H9 (cell line): Measurements from ENCODE around the gene TSC1. TPM values are rescaled to one million over a fixed set of nuclear protein-coding genes. Genes with fewer than 3 reads are reported as not detected.

Experiments
- DNase-seq: peaks from one replicate; pipeline ENCODE4 v3.0.0-alpha.2; 2017
- H2AFZ ChIP-seq: one replicate; pipeline ENCODE4 v1.6.1; 2013; ENCODE audit warnings: mild to moderate bottlenecking, low read length, control low read depth, moderate library complexity
- H2AK5ac ChIP-seq: 2 replicates; pipeline ENCODE4 v1.6.1; 2013; ENCODE audit warnings: low read length, control low read depth, mixed read lengths; ENCODE audit not compliant: insufficient read length
- H2BK120ac ChIP-seq: one replicate; pipeline ENCODE4 v1.6.1; 2013; ENCODE audit warnings: low read depth, mild to moderate bottlenecking, low read length, control low read depth, inconsistent platforms; ENCODE audit not compliant: poor library complexity, severe bottlenecking
- H2BK12ac ChIP-seq: 2 replicates; pipeline ENCODE4 v1.6.1; 2013; ENCODE audit warnings: low read length, control low read depth, mixed read lengths, low read depth; ENCODE audit not compliant: insufficient read length
- H2BK15ac ChIP-seq: 2 replicates; pipeline ENCODE4 v1.6.1; 2013; ENCODE audit warnings: low read depth, low read length, control low read depth
- H2BK20ac ChIP-seq: one replicate; pipeline ENCODE4 v1.6.1; 2013; ENCODE audit warnings: low read depth, mild to moderate bottlenecking, low read length, control low read depth, inconsistent platforms; ENCODE audit not compliant: poor library complexity, severe bottlenecking
- H2BK5ac ChIP-seq: 2 replicates; pipeline ENCODE4 v1.6.1; 2013; ENCODE audit warnings: low read length, control low read depth, mixed read lengths; ENCODE audit not compliant: insufficient read length
- H3K14ac ChIP-seq: 2 replicates; pipeline ENCODE4 v1.6.1; 2013; ENCODE audit warnings: low read length, control low read depth; ENCODE audit not compliant: insufficient read depth
- H3K18ac ChIP-seq: 2 replicates; pipeline ENCODE4 v1.6.1; 2013; ENCODE audit warnings: low read depth, mild to moderate bottlenecking, mixed read lengths, low read length, control low read depth; ENCODE audit not compliant: insufficient read length
- H3K23ac ChIP-seq: 2 replicates; pipeline ENCODE4 v1.6.1; 2013; ENCODE audit warnings: low read length, control low read depth, mixed read lengths, low read depth; ENCODE audit not compliant: insufficient read length
- H3K23me2 ChIP-seq: 2 replicates; pipeline ENCODE4 v1.6.1; 2013; ENCODE audit warnings: low read depth, mild to moderate bottlenecking, mixed read lengths, low read length, control low read depth; ENCODE audit not compliant: insufficient read length, poor library complexity, severe bottlenecking
- H3K27ac ChIP-seq: 2 replicates; pipeline ENCODE4 v1.5.1; 2013; ENCODE audit warnings: low read length, control low read depth, mixed read lengths, low read depth; ENCODE audit not compliant: insufficient read length
- H3K27me3 ChIP-seq: 2 replicates; pipeline ENCODE4 v1.6.1; 2013; ENCODE audit warnings: low read length, control low read depth, inconsistent platforms; ENCODE audit not compliant: insufficient read depth
- H3K4ac ChIP-seq: 2 replicates; pipeline ENCODE4 v1.6.1; 2013; ENCODE audit warnings: low read depth, mild to moderate bottlenecking, control low read depth, inconsistent platforms, low read length, moderate library complexity
- H3K4me1 ChIP-seq: 2 replicates; pipeline ENCODE4 v1.6.1; 2013; ENCODE audit warnings: low read length, control low read depth, inconsistent platforms; ENCODE audit not compliant: insufficient read depth
- H3K4me2 ChIP-seq: 2 replicates; pipeline ENCODE4 v1.6.1; 2013; ENCODE audit warnings: low read length, control low read depth, mixed read lengths; ENCODE audit not compliant: insufficient read length, insufficient read depth
- H3K56ac ChIP-seq: 2 replicates; pipeline ENCODE4 v1.6.1; 2013; ENCODE audit warnings: low read depth, mild to moderate bottlenecking, mixed read lengths, low read length, control low read depth; ENCODE audit not compliant: insufficient read length
- H3K79me1 ChIP-seq: 2 replicates; pipeline ENCODE4 v1.6.1; 2013; ENCODE audit warnings: low read depth, mild to moderate bottlenecking, moderate library complexity, low read length, control low read depth, inconsistent platforms; ENCODE audit not compliant: insufficient read depth, poor library complexity, severe bottlenecking
- H3K79me2 ChIP-seq: 2 replicates; pipeline ENCODE4 v1.6.1; 2013; ENCODE audit warnings: low read length, control low read depth, inconsistent platforms; ENCODE audit not compliant: insufficient read depth
- H3K9ac ChIP-seq: 2 replicates; pipeline ENCODE4 v1.6.1; 2013; ENCODE audit warnings: low read length, control low read depth, mixed read lengths; ENCODE audit not compliant: insufficient read length; ENCODE audit errors: extremely low read depth
- H3K9me3 ChIP-seq: one replicate; pipeline ENCODE4 v1.6.1; 2013; ENCODE audit warnings: low read depth, low read length, inconsistent platforms; ENCODE audit not compliant: control insufficient read depth
- H3T11ph ChIP-seq: one replicate; pipeline ENCODE4 v1.6.1; 2013; ENCODE audit warnings: mild to moderate bottlenecking, low read length, control low read depth, inconsistent platforms
- H4K20me1 ChIP-seq: one replicate; pipeline ENCODE4 v1.6.1; 2013; ENCODE audit not compliant: control insufficient read depth, insufficient read length, insufficient read depth
- H4K5ac ChIP-seq: 2 replicates; pipeline ENCODE4 v1.6.1; 2013; ENCODE audit warnings: low read depth, mild to moderate bottlenecking, mixed read lengths, low read length, control low read depth; ENCODE audit not compliant: insufficient read length
- H4K8ac ChIP-seq: replicated peaks from 2 replicates; pipeline ENCODE4 v1.6.1; 2013; ENCODE audit warnings: low read length, control low read depth, mixed read lengths, low read depth; ENCODE audit not compliant: insufficient read length
- H4K91ac ChIP-seq: 2 replicates; pipeline ENCODE4 v1.6.1; 2013; ENCODE audit warnings: low read depth, mild to moderate bottlenecking, moderate library complexity, mixed read lengths, low read length, control low read depth; ENCODE audit not compliant: insufficient read length
- H3K27ac Mint-ChIP-seq, 3 experiments: 2 replicates in 2 of 3; 3 replicates in 1 of 3; pipeline ENCODE4 v1.8.0; 2020 to 2021; ENCODE audit warnings: mixed read lengths in 3 of 3, mild to moderate bottlenecking in 1 of 3, moderate library complexity in 1 of 3
- H3K27me3 Mint-ChIP-seq: 2 replicates; pipeline ENCODE4 v1.8.0; 2021; ENCODE audit warnings: low read depth, mild to moderate bottlenecking, moderate library complexity, mixed read lengths
- H3K36me3 Mint-ChIP-seq, 3 experiments: 2 replicates in 2 of 3; 3 replicates in 1 of 3; pipeline ENCODE4 v1.8.0; 2020 to 2021; ENCODE audit warnings: low read depth in 3 of 3, mixed read lengths in 3 of 3; ENCODE audit not compliant: insufficient read depth in 1 of 3
- H3K4me1 Mint-ChIP-seq, 2 experiments: 2 replicates each; pipeline ENCODE4 v1.8.0; 2020; ENCODE audit warnings: mixed read lengths in 2 of 2
- H3K4me3 Mint-ChIP-seq, 2 experiments: 2 replicates in 1 of 2; 3 replicates in 1 of 2; pipeline ENCODE4 v1.8.0; 2020 to 2021; ENCODE audit warnings: mild to moderate bottlenecking in 2 of 2, mixed read lengths in 2 of 2, moderate library complexity in 1 of 2
- H3K9me3 Mint-ChIP-seq, 2 experiments: 2 replicates in 1 of 2; 3 replicates in 1 of 2; pipeline ENCODE4 v1.8.0; 2020; ENCODE audit warnings: mild to moderate bottlenecking in 2 of 2, mixed read lengths in 2 of 2, moderate library complexity in 1 of 2
- whole genome bisulfite sequencing: extraction: QIAGEN DNeasy Blood & Tissue Kit; methylation state at CpG from one replicate; pipeline ENCODE4 v1.1.7; 2013; ENCODE audit warnings: missing lambda C conversion rate, low lambda C conversion rate, mixed read lengths; ENCODE audit not compliant: insufficient read length; ENCODE audit errors: extremely low coverage; 5-methylcytosine and 5-hydroxymethylcytosine counted together
- long read RNA-seq: library from polyadenylated mRNA; unstranded; transcript quantifications from one replicate; pipeline ENCODE4 v2.0.0, GENCODE V29; 2020
- total RNA-seq: library from RNA; stranded (reverse); gene quantifications from 2 replicates; pipeline ENCODE4 v1.2.1, GENCODE V29; 2021
- TF ChIP-seq, protein P1 (sequence below): fragments of 200-600 bp; sonication (generic); conservative IDR thresholded peaks from 3 replicates; pipeline ENCODE4 v1.8.0; 2021; ENCODE audit warnings: antibody characterized with exemption, mild to moderate bottlenecking

Gene TSC1
- total RNA-seq: 31.7 and 32.7 TPM in 2 replicates
- long read RNA-seq, full-length matches to known transcripts: 23 of 43 reads
- long read RNA-seq, partial matches to known transcripts: 15 of 43 reads
- long read RNA-seq, other reads (novel, unspliced or antisense): 5 of 43 reads

DNA sequence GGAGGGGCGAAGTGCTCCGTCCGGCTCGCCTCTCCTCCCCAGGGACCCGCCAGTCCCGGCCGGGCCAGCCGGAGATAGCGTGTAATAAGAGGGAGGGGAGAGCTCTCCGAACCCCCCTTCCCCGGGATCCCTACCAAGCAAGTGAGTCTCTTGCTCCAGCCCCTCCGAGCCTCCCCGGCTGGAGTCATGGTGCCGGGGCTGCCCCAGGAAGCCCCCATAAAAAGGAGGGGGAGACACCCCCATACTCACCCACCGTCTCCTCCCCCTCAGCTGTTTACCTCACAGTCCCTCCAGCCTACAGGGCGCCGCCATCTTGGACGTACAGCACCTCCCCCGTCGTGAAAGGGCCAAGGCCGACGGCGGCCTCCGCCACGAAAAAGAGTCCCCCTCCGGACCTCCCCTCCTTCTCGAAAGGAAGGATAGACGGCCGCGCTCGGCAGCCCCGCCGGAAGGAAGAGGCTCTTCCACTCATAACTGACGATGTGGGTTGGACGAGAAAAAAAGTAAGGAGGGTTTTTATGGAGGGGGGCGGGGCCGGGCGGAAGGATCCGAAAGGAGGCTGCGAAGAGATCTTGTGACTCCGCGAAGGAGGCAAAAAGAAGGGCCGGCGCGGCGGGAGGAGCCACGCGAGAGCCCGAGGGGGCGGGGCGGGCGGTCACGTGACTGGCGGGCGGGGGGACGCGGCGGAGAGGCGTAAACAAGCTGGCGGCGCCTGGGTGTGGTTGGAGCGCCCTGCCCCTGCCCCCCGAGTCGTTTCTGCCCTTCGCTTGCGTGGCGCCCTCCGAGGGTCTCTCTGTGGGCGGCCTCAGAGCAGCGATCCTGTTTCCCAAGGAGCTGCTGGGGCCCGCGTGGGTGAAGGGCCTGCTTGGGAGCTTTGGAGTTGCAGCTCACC, at the start of gene TSC1:
TSS of gene TSC1 (minus strand) at position 323 of the 892 bp plus-strand sequence. CDS start 15,744 bp downstream, outside the sequence.
- H3K18ac ChIP-seq: peak within 1 kb of the TSS; percentile 99
- TF ChIP-seq, protein P1, sequence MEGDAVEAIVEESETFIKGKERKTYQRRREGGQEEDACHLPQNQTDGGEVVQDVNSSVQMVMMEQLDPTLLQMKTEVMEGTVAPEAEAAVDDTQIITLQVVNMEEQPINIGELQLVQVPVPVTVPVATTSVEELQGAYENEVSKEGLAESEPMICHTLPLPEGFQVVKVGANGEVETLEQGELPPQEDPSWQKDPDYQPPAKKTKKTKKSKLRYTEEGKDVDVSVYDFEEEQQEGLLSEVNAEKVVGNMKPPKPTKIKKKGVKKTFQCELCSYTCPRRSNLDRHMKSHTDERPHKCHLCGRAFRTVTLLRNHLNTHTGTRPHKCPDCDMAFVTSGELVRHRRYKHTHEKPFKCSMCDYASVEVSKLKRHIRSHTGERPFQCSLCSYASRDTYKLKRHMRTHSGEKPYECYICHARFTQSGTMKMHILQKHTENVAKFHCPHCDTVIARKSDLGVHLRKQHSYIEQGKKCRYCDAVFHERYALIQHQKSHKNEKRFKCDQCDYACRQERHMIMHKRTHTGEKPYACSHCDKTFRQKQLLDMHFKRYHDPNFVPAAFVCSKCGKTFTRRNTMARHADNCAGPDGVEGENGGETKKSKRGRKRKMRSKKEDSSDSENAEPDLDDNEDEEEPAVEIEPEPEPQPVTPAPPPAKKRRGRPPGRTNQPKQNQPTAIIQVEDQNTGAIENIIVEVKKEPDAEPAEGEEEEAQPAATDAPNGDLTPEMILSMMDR: no peak
- Mint-ChIP-seq H3K4me1 (peaks cover 31 to 59% of the 10 kb centered on the region in 2 experiments), H3K4me3 (peak within 1 kb of the TSS; percentile 89 to 94), H3K27me3 (no peaks in the 10 kb centered on the region), H3K9me3 (peaks cover 0 to 2% of the 10 kb centered on the region in 2 experiments; a peak in 1 of 5 replicates), H3K27ac (peak within 1 kb of the TSS; percentile 100), H3K36me3 (no peaks in the 10 kb centered on the region; a peak in 1 of 7 replicates)
- H3K56ac ChIP-seq: peak within 1 kb of the TSS; percentile 86
- no peaks in the 10 kb centered on the region for H3K27me3 ChIP-seq
- H3K79me1 ChIP-seq: peaks cover 3% of the 10 kb centered on the region
- no peak within 1 kb of the TSS for H3K4ac ChIP-seq
- no peak within 1 kb of the TSS for H3K23ac ChIP-seq
- H3K9me3 ChIP-seq: no peaks in the 10 kb centered on the region
- no peak within 1 kb of the TSS for H2BK20ac ChIP-seq
- H4K20me1 ChIP-seq: no peaks in the 10 kb centered on the region
- peaks cover 8% of the 10 kb centered on the region; the same call in 1 of the 2 replicates for H3K4me1 ChIP-seq
- no peak within 1 kb of the TSS for H3K27ac ChIP-seq
- peak within 1 kb of the TSS; percentile 96 for H3K9ac ChIP-seq
- no peak within 1 kb of the TSS for H3T11ph ChIP-seq
- H3K14ac ChIP-seq: peak within 1 kb of the TSS; percentile 99
- peak; percentile 97 for DNase-seq
- H3K23me2 ChIP-seq: peaks cover 4% of the 10 kb centered on the region
- H4K91ac ChIP-seq: peak within 1 kb of the TSS; percentile 94
- H2AFZ ChIP-seq: peak within 1 kb of the TSS; percentile 93
- H4K8ac ChIP-seq: no peak within 1 kb of the TSS
- peak within 1 kb of the TSS; percentile 77 for H4K5ac ChIP-seq
- no peak within 1 kb of the TSS for H2AK5ac ChIP-seq
- H3K79me2 ChIP-seq: peaks cover 11% of the 10 kb centered on the region; the same call in 1 of the 2 replicates
- H2BK5ac ChIP-seq: peak within 1 kb of the TSS; percentile 96
- H2BK120ac ChIP-seq: peak within 1 kb of the TSS; percentile 98
- peak within 1 kb of the TSS; percentile 99 for H2BK12ac ChIP-seq
- H2BK15ac ChIP-seq: no peak within 1 kb of the TSS; the same call in 1 of the 2 replicates
- peak within 1 kb of the TSS; percentile 82 for H3K4me2 ChIP-seq
- WGBS: no CpG with 5 or more reads among the region's 72 CpGs
